Measurements from ENCODE around the gene OCA2.

The OCA2 gene

GRCh38 chr15:28118531-28118930 lies 19.4 kb upstream of the OCA2 start:
- DNase-seq: no peak

- no peak for DNase-seq
These were observed 19.0 kb upstream of the OCA2 start for GRCh38 chr15:28118083-28118482.

GRCh38 chr15:28117432-28117990 lies 18.4 kb upstream of the OCA2 start:
- DNase-seq: no peak

GRCh38 chr15:28116521-28117431 lies 17.7 kb upstream of the OCA2 start:
- no peak for DNase-seq

- DNase-seq: no peak
These were observed 16.8 kb upstream of the OCA2 start for GRCh38 chr15:28115871-28116270.

GRCh38 chr15:28114721-28115622 lies 15.9 kb upstream of the OCA2 start:
- no peak for DNase-seq

GRCh38 chr15:28114114-28114455 lies 15.0 kb upstream of the OCA2 start:
- DNase-seq: no peak

GRCh38 chr15:28113394-28114113 lies 14.4 kb upstream of the OCA2 start:
- no peak for DNase-seq

- no peak for DNase-seq
These were observed 13.8 kb upstream of the OCA2 start for GRCh38 chr15:28112962-28113361.

GRCh38 chr15:28112101-28112760 lies 13.1 kb upstream of the OCA2 start:
- no peak for DNase-seq

- DNase-seq: no peak
These were observed 12.4 kb upstream of the OCA2 start for GRCh38 chr15:28111543-28111942.

- DNase-seq: no peak
These were observed 11.4 kb upstream of the OCA2 start for GRCh38 chr15:28110481-28110881.

- DNase-seq: no peak
These were observed 10.7 kb upstream of the OCA2 start for GRCh38 chr15:28109626-28110455.

GRCh38 chr15:28107904-28108275 lies 8.8 kb upstream of the OCA2 start:
- no peak for DNase-seq

- no peak for DNase-seq
These were observed 8.2 kb upstream of the OCA2 start for GRCh38 chr15:28107111-28107903.

GRCh38 chr15:28106294-28107110 lies 7.4 kb upstream of the OCA2 start:
- DNase-seq: no peak

GRCh38 chr15:28105793-28106192 lies 6.7 kb upstream of the OCA2 start:
- no peak for DNase-seq

GRCh38 chr15:28105224-28105791 lies 6.2 kb upstream of the OCA2 start:
- no peak for DNase-seq

- DNase-seq: no peak
These were observed 5.2 kb upstream of the OCA2 start for GRCh38 chr15:28104326-28104725.
